ENCODE data around the gene RGS18.

The RGS18 gene

DNA sequence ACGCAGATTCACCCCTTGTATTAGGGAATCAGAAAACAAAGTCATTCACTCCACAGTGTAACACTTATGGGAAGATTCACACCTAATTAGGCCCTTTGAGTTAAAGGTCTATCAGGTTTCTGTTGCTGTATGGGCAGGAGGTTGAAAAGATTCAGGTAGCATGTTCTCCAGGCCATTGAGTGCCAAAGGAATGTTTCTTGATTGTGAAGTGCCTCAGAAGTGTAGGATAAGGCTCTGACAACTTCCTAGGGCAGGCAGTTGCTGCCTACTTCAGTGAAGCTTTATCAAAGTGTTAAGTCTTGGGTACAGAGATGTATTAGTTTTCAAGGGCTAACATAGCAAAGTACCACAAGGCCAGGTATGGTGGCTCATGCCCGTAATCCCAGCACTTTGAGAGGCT, 48.7 kb upstream of the RGS18 start:
- no peaks in the 10 kb centered on the region for H3K36me3 ChIP-seq (ENCODE audit: control insufficient read depth in 2 of 2, insufficient read depth in 1 of 2, low read length in 2 of 2)
- TF ChIP-seq, protein P1, sequence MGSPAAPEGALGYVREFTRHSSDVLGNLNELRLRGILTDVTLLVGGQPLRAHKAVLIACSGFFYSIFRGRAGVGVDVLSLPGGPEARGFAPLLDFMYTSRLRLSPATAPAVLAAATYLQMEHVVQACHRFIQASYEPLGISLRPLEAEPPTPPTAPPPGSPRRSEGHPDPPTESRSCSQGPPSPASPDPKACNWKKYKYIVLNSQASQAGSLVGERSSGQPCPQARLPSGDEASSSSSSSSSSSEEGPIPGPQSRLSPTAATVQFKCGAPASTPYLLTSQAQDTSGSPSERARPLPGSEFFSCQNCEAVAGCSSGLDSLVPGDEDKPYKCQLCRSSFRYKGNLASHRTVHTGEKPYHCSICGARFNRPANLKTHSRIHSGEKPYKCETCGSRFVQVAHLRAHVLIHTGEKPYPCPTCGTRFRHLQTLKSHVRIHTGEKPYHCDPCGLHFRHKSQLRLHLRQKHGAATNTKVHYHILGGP (tag by site-specific recombination; IDR thresholded peaks at IDR 0.05): no peak
- H3K27ac ChIP-seq (ENCODE audit: extremely low read depth, low read depth, low read length): no peak overlapping the region
- no peak overlapping the region for H3K4me3 ChIP-seq (ENCODE audit: low read depth, low read length)
- H3K9me3 ChIP-seq (ENCODE audit: control insufficient read depth, insufficient read depth, low read depth, low read length): no peaks in the 10 kb centered on the region
- no peaks in the 10 kb centered on the region for H3K4me1 ChIP-seq (ENCODE audit: control insufficient read depth, insufficient read depth, low read length)
- POLR2A ChIA-PET: no interaction called here
- CTCF ChIA-PET: no interaction called here

DNA sequence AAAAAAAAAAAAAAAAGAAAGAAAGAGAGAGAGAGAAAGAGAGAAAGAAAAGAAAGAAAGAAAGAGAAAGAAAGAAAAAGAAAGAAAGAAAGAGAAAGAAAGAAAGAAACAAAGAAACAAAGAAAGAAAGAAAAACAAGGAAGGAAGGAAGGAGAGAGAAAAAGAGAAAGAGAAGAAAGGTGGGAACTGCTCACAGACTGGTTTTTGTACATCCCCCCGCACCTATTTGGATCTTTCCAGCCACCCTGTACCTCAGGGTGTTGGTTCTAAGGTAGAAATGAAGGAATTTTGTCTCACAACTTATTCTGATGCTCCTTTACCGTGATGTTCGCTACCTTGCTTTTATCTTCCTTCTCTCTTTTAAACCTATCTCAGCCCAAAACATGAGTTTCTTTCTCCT, 43.3 kb upstream of the RGS18 start:
- ChIA-PET POLR2A (no interaction called here), CTCF (no interaction called here)
- no peaks in the 10 kb centered on the region for H3K4me1 ChIP-seq (ENCODE audit: control insufficient read depth, insufficient read depth, low read length)
- no peak for TF ChIP-seq ZNF311 (tag by site-specific recombination; IDR thresholded peaks at IDR 0.05; ENCODE audit: borderline replicate concordance)
- no peak for TF ChIP-seq KLF16 (tag by site-specific recombination; IDR thresholded peaks at IDR 0.05)
- H3K27ac ChIP-seq (ENCODE audit: extremely low read depth, low read depth, low read length): no peak overlapping the region
- H3K4me3 ChIP-seq (ENCODE audit: low read depth, low read length): no peak overlapping the region
- no peaks in the 10 kb centered on the region for H3K36me3 ChIP-seq (ENCODE audit: control insufficient read depth in 2 of 2, insufficient read depth in 1 of 2, low read length in 2 of 2)
- H3K9me3 ChIP-seq (ENCODE audit: control insufficient read depth, insufficient read depth, low read depth, low read length): no peaks in the 10 kb centered on the region

DNA sequence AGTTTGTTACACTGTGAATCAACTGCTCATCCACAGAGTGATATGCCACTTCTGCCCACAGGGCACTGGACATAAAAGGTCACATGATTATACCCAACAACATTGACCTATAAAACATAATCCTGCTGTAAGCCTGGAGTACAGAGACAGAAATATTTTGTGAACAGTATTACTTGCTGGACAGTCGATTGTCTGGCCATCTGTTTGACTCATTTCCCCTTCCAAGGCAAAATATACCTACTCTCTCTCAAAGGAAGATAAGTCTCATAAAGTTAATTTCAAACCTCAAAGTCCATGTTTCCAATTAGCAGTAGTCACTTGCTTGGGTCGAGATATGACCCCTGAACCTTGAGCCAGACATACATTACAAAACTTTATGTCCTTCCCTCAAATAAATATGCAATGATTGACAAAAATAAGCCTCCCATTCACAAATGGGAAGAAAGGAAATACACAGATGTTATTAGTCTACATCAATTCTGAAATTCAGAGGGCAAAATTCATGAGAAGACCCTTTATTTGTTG, 39.3 kb upstream of the RGS18 start:
- Histone ChIP-seq H3K9me3 (ENCODE audit: control insufficient read depth, insufficient read depth, low read depth, low read length) (no peaks in the 10 kb centered on the region), H3K27ac (ENCODE audit: extremely low read depth, low read depth, low read length) (no peak overlapping the region), H3K4me1 (ENCODE audit: control insufficient read depth, insufficient read depth, low read length) (no peaks in the 10 kb centered on the region), H3K36me3 (ENCODE audit: control insufficient read depth in 2 of 2, insufficient read depth in 1 of 2, low read length in 2 of 2) (no peaks in the 10 kb centered on the region), H3K4me3 (ENCODE audit: low read depth, low read length) (no peak overlapping the region)
- ChIA-PET POLR2A (no interaction called here), CTCF (no interaction called here)
- TF ChIP-seq ZNF660 (tag by site-specific recombination; IDR thresholded peaks at IDR 0.05) (no peak), RBAK (tag by site-specific recombination; IDR thresholded peaks at IDR 0.05) (no peak), KLF8 (tag by site-specific recombination; IDR thresholded peaks at IDR 0.05) (no peak), ZNF76 (tag by site-specific recombination; IDR thresholded peaks at IDR 0.05; ENCODE audit: borderline replicate concordance, low read depth) (no peak), ZNF391 (tag by site-specific recombination; IDR thresholded peaks at IDR 0.05; ENCODE audit: borderline replicate concordance, low read depth) (no peak), ZNF157 (tag by site-specific recombination; IDR thresholded peaks at IDR 0.05) (no peak), GFI1B (tag by site-specific recombination; IDR thresholded peaks at IDR 0.05) (no peak), ZNF138 (tag by site-specific recombination; IDR thresholded peaks at IDR 0.05; ENCODE audit: borderline replicate concordance) (no peak)
- TF ChIP-seq, protein P2, sequence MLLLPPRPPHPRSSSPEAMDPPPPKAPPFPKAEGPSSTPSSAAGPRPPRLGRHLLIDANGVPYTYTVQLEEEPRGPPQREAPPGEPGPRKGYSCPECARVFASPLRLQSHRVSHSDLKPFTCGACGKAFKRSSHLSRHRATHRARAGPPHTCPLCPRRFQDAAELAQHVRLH (tag by site-specific recombination; IDR thresholded peaks at IDR 0.05): no peak
- TF ChIP-seq, protein P3, sequence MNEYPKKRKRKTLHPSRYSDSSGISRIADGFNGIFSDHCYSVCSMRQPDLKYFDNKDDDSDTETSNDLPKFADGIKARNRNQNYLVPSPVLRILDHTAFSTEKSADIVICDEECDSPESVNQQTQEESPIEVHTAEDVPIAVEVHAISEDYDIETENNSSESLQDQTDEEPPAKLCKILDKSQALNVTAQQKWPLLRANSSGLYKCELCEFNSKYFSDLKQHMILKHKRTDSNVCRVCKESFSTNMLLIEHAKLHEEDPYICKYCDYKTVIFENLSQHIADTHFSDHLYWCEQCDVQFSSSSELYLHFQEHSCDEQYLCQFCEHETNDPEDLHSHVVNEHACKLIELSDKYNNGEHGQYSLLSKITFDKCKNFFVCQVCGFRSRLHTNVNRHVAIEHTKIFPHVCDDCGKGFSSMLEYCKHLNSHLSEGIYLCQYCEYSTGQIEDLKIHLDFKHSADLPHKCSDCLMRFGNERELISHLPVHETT (tag by site-specific recombination; IDR thresholded peaks at IDR 0.05): no peak

DNA sequence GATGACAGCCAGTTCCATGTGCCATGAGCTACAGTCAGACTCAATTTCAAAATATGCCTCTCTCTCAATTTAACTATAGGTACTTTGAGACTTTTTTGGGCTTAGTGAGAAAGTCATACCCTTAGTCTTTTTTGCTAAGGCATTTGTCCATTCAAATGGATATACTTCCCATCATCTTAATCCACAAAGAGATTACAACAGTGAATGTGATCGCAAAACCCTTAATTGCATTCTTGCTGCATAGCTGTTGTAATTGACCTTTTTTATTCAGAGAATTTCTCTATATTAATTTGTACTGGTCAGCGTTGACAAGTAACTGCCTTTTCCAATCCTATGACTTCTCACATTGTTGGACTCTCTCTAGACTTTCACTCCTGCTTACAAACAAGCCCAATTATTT, 38.6 kb upstream of the RGS18 start:
- CTCF ChIA-PET: no interaction called here
- H3K4me1 ChIP-seq (ENCODE audit: control insufficient read depth, insufficient read depth, low read length): no peaks in the 10 kb centered on the region
- no peaks in the 10 kb centered on the region for H3K36me3 ChIP-seq (ENCODE audit: control insufficient read depth in 2 of 2, insufficient read depth in 1 of 2, low read length in 2 of 2)
- H3K27ac ChIP-seq (ENCODE audit: extremely low read depth, low read depth, low read length): no peak overlapping the region
- H3K9me3 ChIP-seq (ENCODE audit: control insufficient read depth, insufficient read depth, low read depth, low read length): no peaks in the 10 kb centered on the region
- POLR2A ChIA-PET: no interaction called here
- H3K4me3 ChIP-seq (ENCODE audit: low read depth, low read length): no peak overlapping the region
- TF ChIP-seq ZNF670 (tag by site-specific recombination; IDR thresholded peaks at IDR 0.05; ENCODE audit: low read depth): no peak
- TF ChIP-seq ZNF501 (tag by site-specific recombination; IDR thresholded peaks at IDR 0.05): no peak
- no peak for TF ChIP-seq ZNF169 (tag by site-specific recombination; IDR thresholded peaks at IDR 0.05)
- TF ChIP-seq ZNF404 (tag by site-specific recombination; IDR thresholded peaks at IDR 0.05): no peak
- no peak for TF ChIP-seq ZNF600 (tag by site-specific recombination; IDR thresholded peaks at IDR 0.05)
- TF ChIP-seq ZNF423 (tag by site-specific recombination; IDR thresholded peaks at IDR 0.05): no peak
- TF ChIP-seq, protein P4, sequence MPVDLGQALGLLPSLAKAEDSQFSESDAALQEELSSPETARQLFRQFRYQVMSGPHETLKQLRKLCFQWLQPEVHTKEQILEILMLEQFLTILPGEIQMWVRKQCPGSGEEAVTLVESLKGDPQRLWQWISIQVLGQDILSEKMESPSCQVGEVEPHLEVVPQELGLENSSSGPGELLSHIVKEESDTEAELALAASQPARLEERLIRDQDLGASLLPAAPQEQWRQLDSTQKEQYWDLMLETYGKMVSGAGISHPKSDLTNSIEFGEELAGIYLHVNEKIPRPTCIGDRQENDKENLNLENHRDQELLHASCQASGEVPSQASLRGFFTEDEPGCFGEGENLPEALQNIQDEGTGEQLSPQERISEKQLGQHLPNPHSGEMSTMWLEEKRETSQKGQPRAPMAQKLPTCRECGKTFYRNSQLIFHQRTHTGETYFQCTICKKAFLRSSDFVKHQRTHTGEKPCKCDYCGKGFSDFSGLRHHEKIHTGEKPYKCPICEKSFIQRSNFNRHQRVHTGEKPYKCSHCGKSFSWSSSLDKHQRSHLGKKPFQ (tag by site-specific recombination; IDR thresholded peaks at IDR 0.05): no peak
- TF ChIP-seq ZNF549 (tag by site-specific recombination; IDR thresholded peaks at IDR 0.05): no peak
- TF ChIP-seq, protein P5, sequence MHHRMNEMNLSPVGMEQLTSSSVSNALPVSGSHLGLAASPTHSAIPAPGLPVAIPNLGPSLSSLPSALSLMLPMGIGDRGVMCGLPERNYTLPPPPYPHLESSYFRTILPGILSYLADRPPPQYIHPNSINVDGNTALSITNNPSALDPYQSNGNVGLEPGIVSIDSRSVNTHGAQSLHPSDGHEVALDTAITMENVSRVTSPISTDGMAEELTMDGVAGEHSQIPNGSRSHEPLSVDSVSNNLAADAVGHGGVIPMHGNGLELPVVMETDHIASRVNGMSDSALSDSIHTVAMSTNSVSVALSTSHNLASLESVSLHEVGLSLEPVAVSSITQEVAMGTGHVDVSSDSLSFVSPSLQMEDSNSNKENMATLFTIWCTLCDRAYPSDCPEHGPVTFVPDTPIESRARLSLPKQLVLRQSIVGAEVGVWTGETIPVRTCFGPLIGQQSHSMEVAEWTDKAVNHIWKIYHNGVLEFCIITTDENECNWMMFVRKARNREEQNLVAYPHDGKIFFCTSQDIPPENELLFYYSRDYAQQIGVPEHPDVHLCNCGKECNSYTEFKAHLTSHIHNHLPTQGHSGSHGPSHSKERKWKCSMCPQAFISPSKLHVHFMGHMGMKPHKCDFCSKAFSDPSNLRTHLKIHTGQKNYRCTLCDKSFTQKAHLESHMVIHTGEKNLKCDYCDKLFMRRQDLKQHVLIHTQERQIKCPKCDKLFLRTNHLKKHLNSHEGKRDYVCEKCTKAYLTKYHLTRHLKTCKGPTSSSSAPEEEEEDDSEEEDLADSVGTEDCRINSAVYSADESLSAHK (tag by site-specific recombination; IDR thresholded peaks at IDR 0.05): no peak
- TF ChIP-seq ZNF239 (tag by site-specific recombination; IDR thresholded peaks at IDR 0.05): no peak
- TF ChIP-seq ZNF843 (tag by site-specific recombination; IDR thresholded peaks at IDR 0.05): no peak
